Globus pallidus (tissue), 1 donor: ENCODE data around the gene ZNF639.
A peak's percentile ranks its signal among the peaks of the same experiment; 100 is the strongest.

Source experiments
- DNase-seq: peaks from one replicate; pipeline ENCODE4 v3.0.0-alpha.2; 2015; ENCODE audit warnings: low spot score

ZNF639 gene

DNA sequence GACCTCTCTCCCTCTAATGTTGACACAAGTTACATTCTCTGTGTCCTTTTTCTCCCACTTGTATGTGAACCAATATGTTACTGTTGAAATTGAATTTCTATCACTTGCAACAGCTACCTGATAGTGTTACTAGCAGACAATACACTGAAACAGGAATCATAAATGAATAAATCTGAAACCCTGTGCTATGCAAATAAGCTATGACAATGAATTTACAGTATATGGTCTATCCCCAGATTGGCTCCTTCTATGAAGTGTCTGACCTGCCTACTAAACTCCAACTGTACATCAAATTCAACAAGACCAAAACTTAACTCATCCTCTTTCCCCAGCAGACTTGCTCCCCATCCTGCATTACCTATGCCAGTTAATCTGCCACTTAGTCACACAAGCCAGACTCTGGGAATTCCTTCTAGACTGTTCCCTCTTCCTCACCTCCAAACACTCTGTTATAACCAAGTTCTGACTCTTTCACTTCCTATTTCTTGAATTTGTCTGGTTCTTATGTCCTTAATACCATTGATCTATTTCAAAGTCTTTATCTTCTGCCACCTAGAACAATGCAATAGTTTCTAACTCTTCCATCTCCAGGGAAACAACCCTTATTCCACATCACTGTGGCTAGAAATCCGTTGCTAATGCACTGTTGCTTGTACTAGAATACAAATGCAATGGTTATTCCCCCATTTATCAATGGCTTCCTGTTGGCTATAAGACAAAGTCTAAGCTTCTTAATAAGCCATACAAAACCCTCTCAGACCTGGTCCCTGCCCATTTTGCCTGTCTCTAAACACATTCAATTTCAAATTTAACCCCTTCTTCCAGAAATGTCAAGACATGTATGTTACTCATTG, 13.4 kb upstream of the ZNF639 start:
- DNase-seq: no peak

DNA sequence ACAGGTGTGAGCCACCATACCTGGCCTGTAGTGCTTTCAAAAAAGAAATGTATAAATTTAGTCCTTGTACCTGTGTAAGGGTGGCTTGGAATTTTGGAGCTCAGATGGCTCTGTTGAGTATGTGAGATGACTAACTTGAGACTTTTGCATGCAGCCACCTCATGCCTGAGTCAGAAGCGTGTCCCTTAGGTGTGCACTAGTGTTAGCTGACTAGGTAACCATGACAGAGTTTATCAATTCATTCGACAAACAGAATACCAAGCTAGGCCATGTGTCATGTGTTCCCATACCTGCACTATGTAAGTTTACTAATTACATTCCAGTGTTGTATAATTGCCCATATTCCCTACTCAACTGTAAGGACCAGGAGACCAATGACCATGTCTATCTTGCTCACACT, 4.0 kb upstream of the ZNF639 start:
- DNase-seq: no peak

DNA sequence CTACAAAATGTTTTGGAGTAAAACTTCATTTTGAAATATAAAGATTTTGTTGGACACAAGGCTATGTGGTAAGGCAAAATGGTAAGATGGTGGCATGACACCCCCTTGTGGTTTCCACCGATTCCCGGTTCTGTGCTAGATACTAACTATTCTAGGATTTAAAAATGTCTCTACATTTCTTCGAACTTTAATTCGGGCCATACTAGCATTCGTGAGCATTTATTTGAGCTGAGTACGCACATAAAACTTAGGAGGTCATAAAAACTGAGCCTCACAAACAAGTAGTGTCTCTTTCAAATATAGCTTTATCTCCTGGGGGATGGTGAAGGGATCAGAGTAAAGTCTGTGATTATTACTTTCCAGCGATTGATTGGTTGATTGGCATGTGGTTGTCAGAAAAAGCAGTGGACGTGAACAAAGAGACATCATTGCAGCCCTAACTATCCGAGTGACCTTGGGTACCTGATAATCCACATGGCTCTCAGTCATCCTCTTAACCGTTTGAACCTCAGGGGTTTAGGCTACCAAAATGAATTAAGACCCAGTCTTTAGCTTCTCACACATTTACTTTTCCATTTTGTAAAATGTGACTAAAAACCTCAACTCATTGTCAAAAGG, 1.1 kb upstream of the ZNF639 start:
- peak; percentile 56 for DNase-seq

DNA sequence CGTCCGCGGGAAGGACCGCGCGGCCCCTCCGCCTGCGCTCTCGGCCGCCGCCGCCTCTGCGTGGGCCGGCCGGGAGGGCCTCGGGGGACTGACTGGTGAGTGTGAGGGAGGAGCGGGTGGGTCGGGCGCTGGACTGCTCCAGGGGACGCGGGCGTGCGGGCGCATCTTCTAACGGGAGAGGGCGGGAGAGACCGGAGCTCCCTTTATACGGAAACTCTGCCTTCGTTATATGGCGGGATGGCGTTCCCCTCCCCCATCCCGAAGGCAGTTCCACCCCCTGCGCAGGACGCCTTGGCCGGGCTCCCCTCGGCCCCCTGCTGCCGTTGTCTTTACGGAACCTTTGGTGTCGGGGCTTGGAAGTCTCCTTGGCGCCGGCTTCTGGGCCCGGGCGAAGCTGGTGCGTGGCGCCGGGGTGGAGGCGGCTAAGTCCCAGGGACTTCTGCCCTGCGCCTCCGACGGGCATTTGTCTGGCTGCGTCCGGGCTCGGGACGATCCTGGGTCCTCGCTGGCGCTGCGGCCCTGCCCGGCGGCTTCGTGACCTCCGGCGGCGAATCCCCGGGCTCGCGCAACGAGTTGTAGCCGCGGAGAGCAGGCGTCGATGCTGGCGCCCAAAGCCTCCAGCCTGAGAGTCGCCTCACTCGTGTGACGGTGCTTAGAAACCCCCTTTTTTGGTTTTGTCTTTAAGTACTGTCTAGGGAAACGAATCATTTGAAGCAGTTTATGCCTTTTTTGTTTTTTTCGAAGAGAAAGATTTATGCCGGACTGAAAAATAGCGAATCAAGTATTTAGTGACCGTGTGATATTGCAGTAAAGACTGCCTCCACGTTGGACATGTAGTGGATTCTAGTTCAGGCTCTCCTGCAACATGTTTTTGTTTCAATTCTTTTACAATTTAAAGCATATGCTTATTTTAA, 623 bp downstream of the ZNF639 start:
- peak; percentile 69 for DNase-seq

DNA sequence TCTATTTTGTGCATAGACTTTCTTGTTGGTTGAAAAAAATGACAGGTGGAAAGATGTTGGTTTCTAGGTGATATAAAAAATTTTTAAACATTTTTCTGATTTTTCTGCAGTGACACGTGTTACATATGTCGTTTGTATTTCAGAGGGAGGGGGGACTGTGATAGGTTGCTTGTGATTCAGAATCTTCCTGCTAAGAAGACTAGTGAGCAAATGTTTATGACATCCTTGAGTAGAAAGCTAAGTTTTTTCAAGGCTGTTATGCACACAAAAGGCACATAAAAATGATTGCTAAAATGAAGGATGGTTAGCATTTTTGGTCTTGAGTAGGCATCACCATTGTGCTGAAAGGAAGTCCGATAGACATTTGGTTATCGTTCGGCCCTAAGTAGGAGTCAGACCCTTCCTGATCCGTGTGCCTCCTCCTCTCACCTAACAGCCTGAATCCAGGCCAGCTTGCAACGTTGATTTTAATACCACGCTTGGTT, 1.5 kb downstream of the ZNF639 start:
- DNase-seq: no peak

DNA sequence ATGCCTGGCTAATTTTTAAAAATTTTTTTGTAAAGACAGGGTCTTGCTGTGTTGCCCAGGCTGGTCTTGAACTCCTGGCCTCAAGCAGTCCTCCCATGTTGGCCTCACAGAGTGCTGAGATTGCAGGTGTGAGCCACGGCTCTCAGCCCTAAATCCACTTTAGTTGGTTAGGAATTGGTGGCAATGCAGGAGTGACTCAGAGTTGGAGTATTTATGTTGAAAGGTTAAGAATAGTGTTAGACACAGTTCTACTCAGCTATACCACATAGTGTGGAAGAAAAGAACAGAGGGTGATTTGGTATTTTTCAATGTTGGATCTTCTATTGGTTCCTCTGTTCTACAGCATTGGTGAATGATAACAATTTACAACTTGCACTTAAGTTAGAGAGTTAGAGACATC, 7.6 kb downstream of the ZNF639 start:
- DNase-seq: no peak

DNA sequence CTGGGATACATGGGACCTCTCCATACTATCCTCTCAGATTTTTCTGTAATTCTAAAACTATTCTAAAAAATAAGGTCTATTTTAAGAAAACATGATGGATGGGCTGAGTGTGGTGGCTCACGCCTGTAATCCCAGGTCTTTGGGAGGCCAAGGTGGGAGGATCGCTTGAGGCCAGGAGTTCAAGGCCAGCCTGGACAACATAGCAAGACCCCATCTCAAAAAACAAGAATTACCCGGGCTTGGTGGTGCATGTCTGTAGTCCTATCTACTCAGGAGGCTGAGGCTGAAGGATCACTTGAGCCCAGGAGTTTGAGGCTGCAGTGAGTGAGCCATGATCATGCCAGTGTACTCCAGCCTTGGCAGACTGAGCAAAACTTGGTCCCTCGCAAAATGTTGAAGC, 9.4 kb downstream of the ZNF639 start:
- DNase-seq: no peak

DNA sequence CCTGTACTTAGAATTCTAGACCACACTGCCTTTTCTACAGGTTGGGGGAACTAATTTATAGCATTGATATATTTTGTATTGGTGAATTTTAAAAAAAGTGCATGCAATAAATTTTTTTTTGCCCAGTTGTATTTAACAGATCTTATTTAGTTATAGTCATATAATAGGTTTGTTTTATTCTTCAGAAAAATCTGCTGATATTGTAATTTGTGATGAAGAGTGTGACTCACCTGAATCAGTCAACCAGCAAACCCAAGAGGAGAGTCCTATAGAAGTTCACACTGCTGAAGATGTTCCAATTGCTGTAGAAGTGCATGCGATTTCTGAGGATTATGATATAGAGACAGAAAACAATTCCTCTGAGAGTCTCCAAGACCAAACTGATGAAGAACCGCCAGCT, 10.3 kb downstream of the ZNF639 start:
- DNase-seq: no peak

DNA sequence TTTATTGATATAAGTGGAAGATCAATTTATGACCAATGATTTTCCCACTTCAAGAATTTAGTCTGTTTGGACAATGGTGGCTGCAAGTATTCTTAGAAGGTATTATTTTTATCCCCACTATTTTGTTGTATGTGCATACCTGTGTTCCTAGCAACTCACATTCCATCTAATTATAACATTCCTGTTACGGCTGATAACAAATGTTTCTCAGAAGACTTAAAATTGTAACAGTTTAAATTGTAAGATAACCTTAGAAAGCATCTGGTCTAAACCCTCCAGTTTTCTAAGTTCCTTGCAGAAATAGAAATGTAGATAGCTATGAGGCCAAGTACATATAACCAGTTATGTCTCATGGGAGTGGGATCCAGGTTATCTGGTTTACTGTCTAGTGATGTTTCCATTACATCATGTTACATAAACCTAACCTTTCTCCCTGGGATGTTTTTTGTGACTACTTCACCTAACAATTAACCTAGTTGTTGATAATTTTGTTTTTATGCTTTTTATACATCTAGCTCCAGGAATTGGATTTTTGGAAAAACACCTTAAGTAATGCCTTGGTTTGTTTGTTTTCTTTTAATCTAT, 13.6 kb downstream of the ZNF639 start:
- DNase-seq: no peak

DNA sequence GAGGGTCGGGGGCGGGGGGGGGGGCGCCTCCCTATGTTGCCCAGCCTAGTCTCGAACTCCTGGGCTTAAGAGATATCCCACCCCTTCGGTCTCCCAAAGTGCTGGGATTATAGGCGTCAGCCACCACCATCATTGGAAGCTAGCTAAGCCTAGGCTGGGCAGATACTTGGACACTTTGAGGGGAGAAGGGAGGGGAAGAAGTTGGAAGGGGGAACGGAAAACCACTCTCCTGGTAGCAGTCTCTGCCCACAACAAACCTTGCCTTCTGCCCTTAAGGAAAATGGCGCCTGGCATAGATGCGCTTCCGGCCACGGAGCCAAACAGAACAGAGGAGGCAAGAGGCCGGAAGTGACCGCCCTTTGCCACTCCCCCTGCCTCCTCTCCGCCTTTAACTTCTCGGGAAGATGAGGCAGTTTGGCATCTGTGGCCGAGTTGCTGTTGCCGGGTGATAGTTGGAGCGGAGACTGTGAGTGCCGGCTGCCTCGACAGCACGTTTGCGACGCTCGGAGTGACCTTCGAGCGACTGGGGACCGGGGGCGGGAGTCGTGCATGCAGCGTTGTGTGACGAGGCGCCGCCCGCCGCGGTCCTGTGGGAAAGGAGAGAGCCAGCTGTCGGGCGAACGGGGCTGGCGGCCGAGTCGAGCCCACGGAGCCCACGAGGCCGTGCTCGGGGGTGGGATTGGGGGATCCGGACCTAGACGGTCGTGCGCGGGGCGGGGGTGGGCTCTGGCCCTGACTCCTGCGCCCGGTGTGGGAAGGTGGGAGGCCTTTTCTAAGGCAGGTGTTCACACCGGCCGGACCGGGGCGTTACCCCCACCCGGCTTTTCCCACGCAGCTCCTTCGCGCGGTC, 24.7 kb downstream of the ZNF639 start, which contains the start of gene MFN1:
TSS of gene MFN1 (plus strand) at position 365 of the 850 bp plus-strand sequence. CDS start 1,143 bp downstream, outside the sequence.
- DNase-seq: peak; percentile 98

DNA sequence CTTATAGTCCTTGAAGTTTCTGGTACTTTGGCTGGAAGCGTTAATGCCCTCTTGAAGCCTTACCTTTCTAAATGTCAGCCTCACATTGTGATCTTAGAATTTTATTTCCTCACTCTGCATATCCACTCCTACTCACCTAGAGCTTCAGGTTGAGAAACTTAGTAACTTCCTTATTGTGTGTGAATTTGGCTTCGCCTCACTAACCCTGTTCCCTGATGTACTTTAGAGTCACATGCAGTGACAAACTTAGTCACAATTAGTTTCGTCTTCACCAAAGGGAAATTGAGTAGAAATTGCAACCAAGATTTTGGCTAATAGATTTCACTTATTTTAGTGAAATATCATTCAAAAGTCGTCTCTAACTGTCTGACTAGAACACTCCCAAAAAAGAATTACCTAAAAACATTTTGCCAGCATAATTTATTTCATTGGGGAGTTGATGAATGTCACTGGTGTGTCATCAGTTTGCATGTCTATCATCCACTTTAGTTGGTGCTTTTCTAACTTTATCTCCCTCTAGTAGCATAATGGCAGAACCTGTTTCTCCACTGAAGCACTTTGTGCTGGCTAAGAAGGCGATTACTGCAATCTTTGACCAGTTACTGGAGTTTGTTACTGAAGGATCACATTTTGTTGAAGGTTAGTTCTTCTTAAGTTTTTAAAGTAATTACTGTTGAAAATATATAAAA, 25.6 kb downstream of the ZNF639 start:
- DNase-seq: no peak

DNA sequence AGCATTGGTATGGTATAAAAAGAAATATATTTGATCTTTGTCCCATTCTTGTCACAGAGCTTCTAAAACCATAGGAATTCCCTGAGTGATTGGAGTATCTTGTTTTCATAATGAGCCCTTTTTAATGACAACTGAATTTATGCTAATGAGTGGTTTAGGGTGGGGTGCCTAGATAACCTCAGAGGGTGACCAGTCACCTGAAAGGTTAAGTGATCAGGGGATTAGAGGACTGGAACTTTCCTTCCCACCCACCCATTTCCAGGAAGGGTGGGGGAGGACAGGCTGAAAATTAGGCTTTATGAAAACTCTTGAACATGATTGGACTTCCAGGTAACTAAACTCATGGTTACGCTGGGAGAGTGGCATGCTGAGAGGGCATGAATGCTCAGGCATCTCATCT, 33.2 kb downstream of the ZNF639 start:
- no peak for DNase-seq

DNA sequence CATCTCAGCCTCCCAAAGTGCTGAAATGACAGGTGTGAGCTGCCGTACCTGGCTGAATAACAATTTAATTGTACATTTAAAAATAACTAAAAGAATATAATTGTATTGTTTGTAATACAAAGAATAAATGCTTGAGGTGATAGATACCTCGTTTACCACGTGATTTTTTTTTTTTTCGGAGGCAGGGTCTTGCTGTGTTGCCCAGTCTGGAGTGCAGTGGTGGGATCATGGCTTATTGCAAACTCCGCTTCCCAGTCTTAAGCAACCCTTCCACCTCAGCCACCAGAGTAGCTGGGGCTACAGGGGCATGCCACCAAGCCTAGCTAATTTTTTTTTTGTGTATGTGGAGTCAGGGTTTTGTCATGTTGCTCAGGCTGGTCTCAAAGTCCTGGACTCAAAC, 40.5 kb downstream of the ZNF639 start:
- DNase-seq: no peak

DNA sequence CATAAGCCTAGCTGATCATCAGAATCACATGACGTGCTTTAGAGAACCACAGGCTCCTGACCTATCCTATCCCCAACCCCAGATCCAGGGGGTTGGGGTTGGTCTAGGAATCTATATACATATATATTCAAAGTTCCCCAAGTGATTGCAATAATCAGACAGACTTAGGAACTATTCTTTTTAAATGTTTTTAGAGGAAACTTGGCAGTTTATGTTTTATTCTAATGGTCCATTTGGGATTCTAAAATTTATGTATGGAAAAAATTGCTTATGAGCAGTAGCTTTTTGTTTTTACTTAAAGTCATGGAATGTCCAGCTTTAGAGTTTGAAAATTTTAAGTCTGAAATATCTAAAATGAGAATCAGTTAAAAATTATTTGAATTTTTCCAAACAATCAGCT, 46.8 kb downstream of the ZNF639 start:
- DNase-seq: no peak

DNA sequence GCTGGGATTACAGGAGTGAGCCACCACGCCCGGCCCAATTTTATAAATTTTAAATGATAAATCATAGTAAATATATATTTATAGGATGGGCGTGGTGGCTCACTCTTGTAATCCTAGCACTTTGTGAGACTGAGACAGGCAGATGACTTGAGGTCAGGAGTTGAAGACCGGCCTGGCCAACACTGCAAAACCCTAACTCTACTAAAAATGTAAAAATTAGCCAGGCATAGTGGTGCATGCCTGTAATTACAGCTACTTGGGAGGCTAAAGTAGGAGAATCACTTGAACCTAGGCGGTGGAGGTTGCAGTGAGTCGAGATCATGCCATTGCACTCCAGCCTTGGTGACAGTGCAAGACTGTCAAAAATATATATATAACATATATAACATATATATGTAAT, 51.1 kb downstream of the ZNF639 start:
- DNase-seq: no peak

DNA sequence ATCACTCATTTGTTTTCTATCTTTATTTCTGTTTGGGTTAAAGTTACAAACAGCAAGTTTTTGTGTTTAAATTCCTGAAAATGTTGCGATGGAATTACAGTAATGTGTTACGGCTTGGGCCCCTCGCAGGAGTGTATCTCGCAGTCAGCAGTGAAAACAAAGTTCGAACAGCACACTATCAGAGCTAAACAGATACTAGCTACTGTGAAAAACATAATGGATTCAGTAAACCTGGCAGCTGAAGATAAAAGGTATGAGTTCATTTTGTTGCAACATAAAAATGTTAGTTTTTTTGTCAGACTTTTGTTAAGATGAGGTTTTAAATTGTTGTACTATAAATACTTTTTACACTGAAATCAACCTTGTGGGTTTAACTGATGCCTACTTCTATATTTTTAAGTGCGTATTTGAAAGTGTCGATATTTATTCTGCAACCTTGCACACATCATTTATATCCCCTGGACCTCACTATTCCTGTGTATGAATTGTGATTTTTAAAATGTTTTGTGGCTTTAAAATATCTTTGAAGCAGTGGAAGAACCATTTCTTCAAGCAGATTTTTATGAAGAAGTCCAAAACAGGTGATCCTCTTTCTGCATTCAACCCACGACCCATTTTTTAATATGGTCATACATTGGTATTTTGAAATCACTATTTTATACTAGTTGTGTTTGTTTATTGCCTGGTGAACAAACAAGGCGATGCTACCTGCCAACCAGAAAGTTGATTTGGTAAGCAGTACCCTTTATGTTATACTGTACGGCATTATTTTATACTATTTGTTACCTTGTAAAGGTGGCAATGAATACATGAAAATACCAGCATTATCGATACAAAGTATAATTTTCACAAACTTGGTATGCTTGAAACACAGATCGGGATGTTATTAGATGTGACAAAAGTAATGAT, 52.5 kb downstream of the ZNF639 start:
- no peak for DNase-seq

DNA sequence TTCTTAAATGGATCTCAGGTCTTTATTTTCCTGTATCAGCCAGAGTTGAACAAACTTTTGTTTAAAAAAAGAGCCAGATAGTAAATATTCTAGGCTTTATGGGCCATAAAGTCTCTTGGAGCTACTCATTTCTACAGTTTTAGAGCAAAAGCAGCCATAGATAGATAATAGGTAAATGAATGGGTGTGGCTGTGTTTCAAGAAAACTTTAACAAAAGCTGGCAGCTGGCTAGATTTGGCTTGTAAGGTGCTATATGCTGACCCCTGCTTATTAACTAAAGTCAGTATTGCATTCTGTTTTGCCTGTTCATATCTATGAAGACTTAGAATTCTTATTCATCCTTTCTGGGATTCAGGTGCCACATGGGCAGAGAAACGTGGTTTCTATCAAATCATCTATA, 53.6 kb downstream of the ZNF639 start:
- no peak for DNase-seq
